IMR-90 (cell line): ENCODE results near the gene FKBP10. TPM values are rescaled to one million over a fixed set of nuclear protein-coding genes. Genes with fewer than 3 reads are reported as not detected.

Experiments used
- ATAC-seq: fragments of 200-7000 bp; cut with Tn5 transposase; 2 replicates; pipeline ENCODE4 v1.9.1; 2020; ENCODE audit warnings: low read depth, mild to moderate bottlenecking, moderate library complexity
- BruUV-seq: library from RNA; stranded (reverse); fragments of 400-500 nt; replicated peaks from 2 replicates; lab custom pipeline; 2021; lab: Mats Ljungman, UMichigan
- CTCF ChIA-PET: fragments of 300-600 bp; formaldehyde crosslinking; extraction: SDS; loops from one replicate; lab custom pipeline; 2021; ENCODE audit warnings: antibody characterized with exemption; lab: Yijun Ruan, JAX
- POLR2A ChIA-PET: fragments of 300-600 bp; sonication (Branson Sonifier 250); formaldehyde crosslinking; loops from one replicate; lab custom pipeline; 2022; ENCODE audit warnings: antibody characterized with exemption; ENCODE audit not compliant: unreplicated experiment; lab: Charles Lee
- DNase-seq: peaks from one replicate; pipeline ENCODE4 v3.0.0; 2013
- H2AFZ ChIP-seq: replicated peaks from 2 replicates; pipeline ENCODE3; 2013; ENCODE audit warnings: low read length, mild to moderate bottlenecking; ENCODE audit not compliant: poor library complexity
- H2AK5ac ChIP-seq: 2 replicates; pipeline ENCODE4 v1.6.1; 2013; ENCODE audit warnings: low read depth, low read length, inconsistent platforms
- H2AK9ac ChIP-seq: replicated peaks from 2 replicates; pipeline ENCODE3; 2013; ENCODE audit warnings: mild to moderate bottlenecking, low read depth, low read length, moderate library complexity; ENCODE audit not compliant: poor library complexity
- H2BK120ac ChIP-seq: 2 replicates; pipeline ENCODE4 v1.6.1; 2013; ENCODE audit warnings: low read depth, low read length, inconsistent platforms
- H2BK15ac ChIP-seq: 3 replicates; pipeline ENCODE4 v1.6.1; 2013; ENCODE audit warnings: low read depth, low read length, inconsistent platforms
- H2BK20ac ChIP-seq: 2 replicates; pipeline ENCODE4 v1.6.1; 2013; ENCODE audit warnings: low read depth, mild to moderate bottlenecking, inconsistent platforms, low read length, moderate library complexity
- H2BK5ac ChIP-seq: 2 replicates; pipeline ENCODE4 v1.6.1; 2013; ENCODE audit warnings: mild to moderate bottlenecking, low read depth, low read length, inconsistent platforms; ENCODE audit not compliant: poor library complexity, severe bottlenecking
- H3K14ac ChIP-seq: replicated peaks from 2 replicates; pipeline ENCODE4 v1.6.1; 2013; ENCODE audit warnings: low read depth, low read length, inconsistent platforms
- H3K18ac ChIP-seq: 2 replicates; pipeline ENCODE4 v1.6.1; 2013; ENCODE audit warnings: low read depth, low read length, control low read depth
- H3K23ac ChIP-seq: 2 replicates; pipeline ENCODE4 v1.6.1; 2013; ENCODE audit warnings: low read depth, low read length, inconsistent platforms
- H3K27ac ChIP-seq: 2 replicates; pipeline ENCODE4 v1.5.1; 2013; ENCODE audit warnings: mild to moderate bottlenecking, control low read depth, low read length; ENCODE audit not compliant: insufficient read depth
- H3K27me3 ChIP-seq: 2 replicates; pipeline ENCODE4 v1.6.1; 2013; ENCODE audit warnings: low read length; ENCODE audit not compliant: control insufficient read depth, insufficient read depth
- H3K36me3 ChIP-seq: 2 replicates; pipeline ENCODE4 v1.6.1; 2013; ENCODE audit warnings: low read length, mixed read lengths; ENCODE audit not compliant: control insufficient read depth, insufficient read depth
- H3K4ac ChIP-seq: 2 replicates; pipeline ENCODE4 v1.6.1; 2013; ENCODE audit warnings: low read depth, low read length, inconsistent platforms
- H3K4me1 ChIP-seq: 2 replicates; pipeline ENCODE4 v1.6.1; 2013; ENCODE audit warnings: low read length, mixed read lengths; ENCODE audit not compliant: control insufficient read depth, insufficient read depth
- H3K4me2 ChIP-seq: 2 replicates; pipeline ENCODE4 v1.6.1; 2013; ENCODE audit warnings: low read depth, mild to moderate bottlenecking, control low read depth, low read length, moderate library complexity
- H3K4me3 ChIP-seq: 2 replicates; pipeline ENCODE4 v1.5.1; 2013; ENCODE audit warnings: low read depth, mild to moderate bottlenecking, control low read depth, low read length, moderate library complexity; ENCODE audit not compliant: insufficient read depth
- H3K56ac ChIP-seq: 2 replicates; pipeline ENCODE4 v1.6.1; 2013; ENCODE audit warnings: low read length, inconsistent platforms; ENCODE audit not compliant: insufficient read depth; ENCODE audit errors: extremely low read depth
- H3K79me1 ChIP-seq, 2 experiments: 2 replicates each; pipeline ENCODE4 v1.6.1; 2013; ENCODE audit warnings: low read length in 2 of 2, inconsistent platforms in 1 of 2, low read depth in 1 of 2
- H3K9ac ChIP-seq: 2 replicates; pipeline ENCODE4 v1.6.1; 2013; ENCODE audit warnings: low read depth, low read length, control low read depth
- H3K9me1 ChIP-seq: 2 replicates; pipeline ENCODE4 v1.6.1; 2013; ENCODE audit warnings: low read length, inconsistent platforms; ENCODE audit not compliant: insufficient read depth
- H3K9me3 ChIP-seq: 2 replicates; pipeline ENCODE4 v1.6.1; 2013; ENCODE audit warnings: low read length; ENCODE audit not compliant: control insufficient read depth, insufficient read depth
- H4K20me1 ChIP-seq: 2 replicates; pipeline ENCODE4 v1.6.1; 2013; ENCODE audit warnings: low read length, inconsistent platforms; ENCODE audit not compliant: insufficient read depth
- H4K5ac ChIP-seq: 2 replicates; pipeline ENCODE4 v1.6.1; 2013; ENCODE audit warnings: mild to moderate bottlenecking, low read depth, low read length, control low read depth
- H4K8ac ChIP-seq, 2 experiments: 2 replicates each; pipeline ENCODE4 v1.6.1; 2013; ENCODE audit warnings: low read depth in 2 of 2, low read length in 2 of 2, control low read depth in 1 of 2, inconsistent platforms in 1 of 2
- H4K91ac ChIP-seq: 2 replicates; pipeline ENCODE4 v1.6.1; 2013; ENCODE audit warnings: low read depth, low read length, inconsistent platforms; ENCODE audit not compliant: insufficient read depth
- CEBPB ChIP-seq: IDR thresholded peaks from 2 replicates; pipeline ENCODE4 v1.6.1; 2012; ENCODE audit warnings: low read depth, low read length, improper control_type of control experiment
- CHD1 ChIP-seq: IDR thresholded peaks from 2 replicates; pipeline ENCODE4 v1.6.1; 2012; ENCODE audit warnings: low read depth, low read length, improper control_type of control experiment
- ELK1 ChIP-seq: fragments of 150-350 bp; IDR thresholded peaks from 2 replicates; pipeline ENCODE4 v1.6.1; 2016; ENCODE audit warnings: low read depth, mild to moderate bottlenecking, low read length, moderate library complexity, borderline replicate concordance
- FOS ChIP-seq: fragments of 150-350 bp; IDR thresholded peaks from 2 replicates; pipeline ENCODE4 v1.6.1; 2016; ENCODE audit warnings: low read depth, low read length
- MAZ ChIP-seq: IDR thresholded peaks from 2 replicates; pipeline ENCODE4 v1.6.1; 2012; ENCODE audit warnings: low read depth, mild to moderate bottlenecking, low read length, improper control_type of control experiment, moderate library complexity, borderline replicate concordance
- MXI1 ChIP-seq: IDR thresholded peaks from 2 replicates; pipeline ENCODE4 v1.6.1; 2012; ENCODE audit warnings: low read depth, mild to moderate bottlenecking, low read length, moderate library complexity, borderline replicate concordance
- RAD21 ChIP-seq: IDR thresholded peaks from 2 replicates; pipeline ENCODE4 v1.6.1; 2012; ENCODE audit warnings: low read length, improper control_type of control experiment
- RCOR1 ChIP-seq: IDR thresholded peaks from 2 replicates; pipeline ENCODE4 v1.6.1; 2012; ENCODE audit warnings: mild to moderate bottlenecking, low read length, improper control_type of control experiment; ENCODE audit not compliant: insufficient replicate concordance
- RFX5 ChIP-seq: IDR thresholded peaks from 2 replicates; pipeline ENCODE4 v1.8.0; 2012; ENCODE audit warnings: low read depth, mild to moderate bottlenecking, low read length, moderate library complexity
- USF2 ChIP-seq: fragments of 150-350 bp; IDR thresholded peaks from 2 replicates; pipeline ENCODE4 v1.6.1; 2017; ENCODE audit warnings: mild to moderate bottlenecking, antibody characterized with exemption, low read length, low read depth
- WGBS, 2 experiments: methylation state at CpG; one replicate each; pipeline versions ENCODE4 v1.1.5 to v1.1.7; 2013; ENCODE audit warnings: missing lambda C conversion rate in 2 of 2; ENCODE audit not compliant: insufficient read length in 1 of 2; ENCODE audit errors: extremely low coverage in 2 of 2; 5-methylcytosine and 5-hydroxymethylcytosine counted together
- dilution Hi-C: fragments of 300-500 bp; cut with HindIII; formaldehyde crosslinking; loops from one replicate; pipeline ENCODE4 v1.14.3; 2018; ENCODE audit warnings: low sequenced_read_pairs; ENCODE audit not compliant: unreplicated experiment
- in situ Hi-C: fragments of 300-500 bp; cut with MboI; formaldehyde crosslinking; loops from 3 replicates; pipeline ENCODE4 v1.14.3; 2019; ENCODE audit warnings: low sequenced_read_pairs, inconsistent platforms, mixed read lengths
- intact Hi-C: fragments of 100-400 bp; cut with micrococcal nuclease; formaldehyde crosslinking; loops from 2 replicates; pipeline ENCODE4 v1.10.0; 2022
- polyA plus RNA-seq, 3 experiments: library from polyadenylated mRNA; depleted of rRNA; stranded (reverse); fragments of >200 nt; gene quantifications; 2 replicates each; pipeline ENCODE4 v1.2.3, GENCODE V29; 2012; ENCODE audit warnings: low replicate concordance in 1 of 3
- total RNA-seq: library from RNA; depleted of rRNA; stranded (reverse); fragments of >200 nt; gene quantifications from 2 replicates; pipeline ENCODE4 v1.2.3, GENCODE V29; 2012

The FKBP10 gene
- total and polyA plus RNA-seq, 2 of the 4 experiments (the other 2 are of a cell fraction) = 170 to 984 TPM

GRCh38 chr17:41870627-41871026, 57.8 kb downstream of the FKBP10 start:
- H3K79me1 ChIP-seq = peaks cover 7 to 29% of the 10 kb centered on the region in 2 experiments
- no TSS peak for BruUV-seq
- ChIA-PET POLR2A (interaction anchor here (0.7 kb wide), 1 partner anchor 10 kb away, joined by 3 read pairs; no protein-coding TSS in a partner anchor), CTCF (no interaction called here)
- H3K9ac ChIP-seq = no peak overlapping the region
- no peak overlapping the region for H3K18ac ChIP-seq
- no peak overlapping the region for H2BK20ac ChIP-seq
- H3K27ac ChIP-seq = no peak overlapping the region
- no peak for DNase-seq
- no peak overlapping the region for H3K4ac ChIP-seq
- 0 out of 2 replicates have a peak, but pooled peaks cover 4% of the 10 kb centered on the region for H4K20me1 ChIP-seq
- no peak for TF ChIP-seq CEBPB
- TF ChIP-seq CHD1 = no peak
- TF ChIP-seq FOS = no peak
- no peak for TF ChIP-seq RFX5
- TF ChIP-seq MXI1 = no peak
- no peak for TF ChIP-seq ELK1
- no peak for TF ChIP-seq RCOR1
- TF ChIP-seq USF2 = no peak
- no peak for TF ChIP-seq RAD21
- TF ChIP-seq MAZ = no peak
- H3K4me3 ChIP-seq = no peak overlapping the region
- H3K23ac ChIP-seq = no peak overlapping the region
- H2BK5ac ChIP-seq = no peak overlapping the region
- no peak overlapping the region for H4K5ac ChIP-seq
- H3K4me2 ChIP-seq = no peak overlapping the region
- 80% methylated on average over 1 of the region's 7 CpGs; no CpG with 5 or more reads in 1 of the 2 experiments for WGBS, 2 experiments
- H2BK15ac ChIP-seq = no peak overlapping the region
- dilution Hi-C loops = no loop called here
- H3K27me3 ChIP-seq = no peaks in the 10 kb centered on the region
- H4K8ac ChIP-seq = no peak overlapping the region
- in situ Hi-C loops = no loop called here
- no peak overlapping the region for H4K91ac ChIP-seq
- H3K36me3 ChIP-seq = peaks cover 57% of the 10 kb centered on the region
- no peak overlapping the region for H2AK5ac ChIP-seq
- 0 out of 2 replicates have a peak, but pooled peaks cover 3% of the 10 kb centered on the region for H3K9me1 ChIP-seq
- no peak for ATAC-seq
- H3K4me1 ChIP-seq = no peaks in the 10 kb centered on the region
- no peaks in the 10 kb centered on the region for H3K9me3 ChIP-seq
- H3K56ac ChIP-seq = no peak overlapping the region
- intact Hi-C loops = no loop called here
- no peak overlapping the region for H2AFZ ChIP-seq
- no peak overlapping the region for H3K14ac ChIP-seq
- H2BK120ac ChIP-seq = no peak overlapping the region
- no peak overlapping the region for H2AK9ac ChIP-seq
